ENCODE measurements around the gene SCN2A.

DNA sequence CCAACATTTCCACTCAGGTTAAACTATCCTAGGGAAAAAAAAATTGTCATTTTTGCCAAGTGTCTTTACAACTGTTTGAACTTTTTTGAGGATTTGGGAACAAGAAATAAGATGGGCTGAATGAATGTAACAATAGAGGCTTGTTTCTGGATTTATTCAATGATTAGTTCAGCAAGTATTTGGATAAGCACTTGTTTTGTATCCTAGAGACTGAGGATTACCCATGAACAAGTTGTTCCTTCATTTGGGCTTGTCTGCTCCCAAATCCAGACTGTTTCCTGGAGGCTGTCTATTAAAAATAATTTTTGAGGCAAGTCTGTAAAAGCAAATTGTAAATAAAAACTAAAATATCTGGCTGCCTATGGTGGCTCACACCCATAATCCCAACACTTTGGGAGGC lies 168.3 kb downstream of the SCN2A start:
- TF ChIP-seq CTCF (IDR thresholded peaks at IDR 0.05; ENCODE audit: low read depth, low read length) = no peak
- TF ChIP-seq MYC (IDR thresholded peaks at IDR 0.05; ENCODE audit: low read depth, low read length) = no peak

All from NB4 (cell line).